NCI-H524 treated with DMSO at 0.1 percent for 48 hours (cell line): ENCODE results near the gene CPNE5.

Source experiments
- DNase-seq: peaks from one replicate; lab custom pipeline; 2025; lab: John Stamatoyannopoulos, UW

CPNE5 gene

GRCh38 chr6:36838896-36839748 lies at the start of gene CPNE5:
Gene CPNE5, minus strand, starts transcription at chr6:36839444. Its CDS starts 67 bp downstream, at chr6:36839377.
- no peak for DNase-seq

GRCh38 chr6:36888115-36888643 lies 48.9 kb upstream of the CPNE5 start:
- DNase-seq = no peak

GRCh38 chr6:36886950-36887618 lies 47.8 kb upstream of the CPNE5 start:
- DNase-seq = no peak

GRCh38 chr6:36885461-36886401 lies 46.5 kb upstream of the CPNE5 start, which contains the start of gene C6orf89:
Gene C6orf89, plus strand, starts transcription at chr6:36885952. Its CDS starts 13,493 bp downstream, at chr6:36899445.
- DNase-seq = peak; percentile 92

GRCh38 chr6:36884610-36885009 lies 45.4 kb upstream of the CPNE5 start:
- DNase-seq = no peak

- no peak for DNase-seq
Observed at GRCh38 chr6:36875250-36875633, 36.0 kb upstream of the CPNE5 start.

- DNase-seq = peak; percentile 81
Observed at GRCh38 chr6:36874443-36875249, 35.4 kb upstream of the CPNE5 start, which contains the start of gene PPIL1. Gene PPIL1, minus strand, starts transcription at chr6:36874803. Its CDS starts 31 bp downstream, at chr6:36874772.

GRCh38 chr6:36873612-36874442 lies 34.6 kb upstream of the CPNE5 start:
- no peak for DNase-seq

- DNase-seq = no peak
Observed at GRCh38 chr6:36873115-36873514, 33.9 kb upstream of the CPNE5 start.

GRCh38 chr6:36871686-36872085 lies 32.4 kb upstream of the CPNE5 start:
- DNase-seq = no peak

- no peak for DNase-seq
Observed at GRCh38 chr6:36867471-36868224, 28.4 kb upstream of the CPNE5 start.

- no peak for DNase-seq
Observed at GRCh38 chr6:36865835-36866234, 26.6 kb upstream of the CPNE5 start.

GRCh38 chr6:36863670-36864540 lies 24.7 kb upstream of the CPNE5 start:
- no peak for DNase-seq

GRCh38 chr6:36862848-36863382 lies 23.7 kb upstream of the CPNE5 start:
- no peak for DNase-seq

- DNase-seq = no peak
Observed at GRCh38 chr6:36862164-36862847, 23.1 kb upstream of the CPNE5 start.

- no peak for DNase-seq
Observed at GRCh38 chr6:36860126-36860525, 20.9 kb upstream of the CPNE5 start.

- no peak for DNase-seq
Observed at GRCh38 chr6:36858407-36858981, 19.2 kb upstream of the CPNE5 start.
